ENCODE data around the gene NFASC. TPM values are rescaled to one million over a fixed set of nuclear protein-coding genes. Genes with fewer than 3 reads are reported as not detected.

Gene NFASC
- total and polyA plus RNA-seq, 8 donors, result 3.3 to 12.7 (median 6.7) TPM

GRCh38 chr1:204904228-204904810, 33.7 kb downstream of the NFASC start:
- Histone ChIP-seq H3K4me3 (no peak overlapping the region), H3K27me3 (no peaks in the 10 kb centered on the region), H3K4me1 (no peaks in the 10 kb centered on the region), H3K36me3 (no peaks in the 10 kb centered on the region), H3K27ac (no peak overlapping the region), H3K9me3 (no peaks in the 10 kb centered on the region)
- DNase-seq (no peak), FAIRE-seq (no peak), ATAC-seq (no peak)
- WGBS, 2 donors, result 76 to 87% methylated on average over 7 of the region's 7 CpGs
- intact Hi-C loops (cut with DNase I), result no loop called here
- no peak for TF ChIP-seq CTCF (IDR thresholded peaks at IDR 0.05)

DNA sequence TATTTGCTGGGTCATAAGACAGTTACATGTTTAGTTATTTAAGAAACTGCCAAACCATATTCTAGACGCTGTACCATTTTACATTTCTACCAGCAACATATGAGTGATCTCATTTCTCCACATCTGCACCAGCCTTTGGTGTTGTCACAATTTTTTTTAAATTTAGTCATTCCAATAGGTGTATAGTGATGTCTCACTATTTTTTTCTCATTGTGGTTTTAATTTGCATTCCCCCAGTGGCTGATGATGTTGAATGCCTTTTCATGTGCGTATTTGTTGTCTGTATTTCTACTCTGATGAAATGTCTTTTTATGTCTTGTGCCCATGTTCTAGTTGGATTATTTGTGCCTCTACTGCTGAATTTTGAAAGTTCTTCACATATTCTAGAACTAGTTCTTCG, 38.4 kb downstream of the NFASC start:
- intact Hi-C loops (cut with DNase I), result no loop called here
- 89 to 90% methylated on average over 3 of the region's 3 CpGs for WGBS, 2 donors

GRCh38 chr1:204915861-204916495, 45.3 kb downstream of the NFASC start:
- Histone ChIP-seq H3K9me3 (no peaks in the 10 kb centered on the region), H3K4me3 (no peak overlapping the region), H3K27ac (no peak overlapping the region), H3K27me3 (no peaks in the 10 kb centered on the region), H3K4me1 (peaks cover 0 to 8% (median 0%) of the 10 kb centered on the region in 3 donors), H3K36me3 (no peaks in the 10 kb centered on the region)
- ATAC-seq (peak in 2 of 4 donors; percentile 59 to 67), FAIRE-seq (no peak), DNase-seq (no peak)
- intact Hi-C loops (cut with DNase I), result no loop called here
- WGBS, 2 donors, result 55 to 74% methylated on average over 5 of the region's 5 CpGs
- no peak for TF ChIP-seq CTCF (IDR thresholded peaks at IDR 0.05)

More for the DNA sequence above, 38.4 kb downstream of the NFASC start:
- DNase-seq (no peak), FAIRE-seq (no peak), ATAC-seq (no peak)
- TF ChIP-seq CTCF (IDR thresholded peaks at IDR 0.05), result no peak
- no peak overlapping the region for H3K27ac ChIP-seq
- H3K9me3 ChIP-seq, result no peaks in the 10 kb centered on the region
- no peak overlapping the region for H3K4me3 ChIP-seq
- no peaks in the 10 kb centered on the region for H3K4me1 ChIP-seq
- H3K36me3 ChIP-seq, result no peaks in the 10 kb centered on the region
- no peaks in the 10 kb centered on the region for H3K27me3 ChIP-seq

GRCh38 chr1:204917802-204918201, 47.1 kb downstream of the NFASC start:
- H3K27ac ChIP-seq, result no peak overlapping the region
- FAIRE-seq, result no peak
- no peaks in the 10 kb centered on the region for H3K9me3 ChIP-seq
- H3K4me1 ChIP-seq, result peaks cover 0 to 8% (median 0%) of the 10 kb centered on the region in 3 donors
- intact Hi-C loops (cut with DNase I), result no loop called here
- TF ChIP-seq CTCF (IDR thresholded peaks at IDR 0.05), result no peak
- no peak for ATAC-seq
- no peaks in the 10 kb centered on the region for H3K27me3 ChIP-seq
- H3K4me3 ChIP-seq, result no peak overlapping the region
- H3K36me3 ChIP-seq, result no peaks in the 10 kb centered on the region
- WGBS, 2 donors, result 96 to 97% methylated on average over 2 of the region's 2 CpGs
- DNase-seq, result no peak

- ATAC-seq (no peak), FAIRE-seq (no peak), DNase-seq (no peak)
- H3K36me3 ChIP-seq, result no peaks in the 10 kb centered on the region
- peaks cover 0 to 8% (median 0%) of the 10 kb centered on the region in 3 donors for H3K4me1 ChIP-seq
- no peak overlapping the region for H3K4me3 ChIP-seq
- H3K27ac ChIP-seq, result no peak overlapping the region
- no peaks in the 10 kb centered on the region for H3K9me3 ChIP-seq
- intact Hi-C loops (cut with DNase I), result no loop called here
- no peaks in the 10 kb centered on the region for H3K27me3 ChIP-seq
- 74 to 75% methylated on average over 3 of the region's 3 CpGs for WGBS, 2 donors
- no peak for TF ChIP-seq CTCF (IDR thresholded peaks at IDR 0.05)
These were observed 49.8 kb downstream of the NFASC start for GRCh38 chr1:204920511-204920910.

Measured in pancreas (tissue), 10 donors.